Measurements from ENCODE around the gene SLC25A25. TPM values are rescaled to one million over a fixed set of nuclear protein-coding genes. Genes with fewer than 3 reads are reported as not detected.
"Not testable (repeated sequence)": the region's sequence is repeated elsewhere in the genome, so short reads cannot be mapped to it uniquely, and the experiment has no call there.

Gene SLC25A25
- total and polyA plus RNA-seq, 2 of the 8 experiments (the other 6 are each of a cell fraction or from before 2014, with no cell fraction given) = 6.5 to 18.5 TPM

- FAIRE-seq; H2BK5ac ChIP-seq (ENCODE audit: low read depth, low read length); H4K8ac ChIP-seq (ENCODE audit: extremely low read depth, insufficient read depth, low read length); H4K20me1 ChIP-seq (replicated peaks in 1 of 2; ENCODE audit: control insufficient read depth in 1 of 2, insufficient read depth in 2 of 2, low read length in 2 of 2); POLR2A ChIA-PET (ENCODE audit: partially characterized antibody); H3K36me3 ChIP-seq (ENCODE audit: control insufficient read depth in 2 of 4, insufficient read depth in 4 of 4, low read length in 3 of 4); H2AFZ ChIP-seq (ENCODE audit: low read length); H3K27me3 ChIP-seq (replicated peaks in 1 of 4; ENCODE audit: control insufficient read depth in 3 of 4, extremely low read depth in 1 of 4, insufficient read depth in 3 of 4, low read length in 3 of 4); H2BK15ac ChIP-seq (ENCODE audit: low read length); H3K4me1 ChIP-seq (replicated peaks in 1 of 4; ENCODE audit: control insufficient read depth in 3 of 4, insufficient read depth in 4 of 4, low read length in 3 of 4); H3K4ac ChIP-seq (replicated peaks; ENCODE audit: insufficient read length, low read depth, low read length); H3K4me2 ChIP-seq (ENCODE audit: insufficient read depth in 1 of 2, low read depth in 2 of 2, low read length in 2 of 2); H2AK5ac ChIP-seq (ENCODE audit: low read depth, low read length); H3K9me3 ChIP-seq (ENCODE audit: insufficient read depth in 2 of 2, low read depth in 1 of 2, low read length in 1 of 2); H2BK20ac ChIP-seq (ENCODE audit: low read length); H3K9ac ChIP-seq (replicated peaks in 1 of 4; ENCODE audit: extremely low read depth in 1 of 4, low read depth in 3 of 4, low read length in 3 of 4); H3K27ac ChIP-seq (ENCODE audit: low read depth, low read length); H3K14ac ChIP-seq (ENCODE audit: insufficient read length); H2BK120ac ChIP-seq (replicated peaks; ENCODE audit: low read depth, low read length); H4K5ac ChIP-seq (ENCODE audit: insufficient read length, low read depth, low read length); H3K79me1 ChIP-seq (ENCODE audit: low read depth, low read length); H4K91ac ChIP-seq (replicated peaks; ENCODE audit: insufficient read length, low read length); H3K4me3 ChIP-seq (ENCODE audit: extremely low read depth in 1 of 4, insufficient read depth in 2 of 4, low read depth in 3 of 4, low read length in 4 of 4); H3K79me2 ChIP-seq (ENCODE audit: control insufficient read depth in 1 of 2, insufficient read depth in 2 of 2, low read length in 2 of 2); H3K56ac ChIP-seq (replicated peaks; ENCODE audit: insufficient read length, low read depth, low read length); H3K23me2 ChIP-seq (ENCODE audit: low read depth, low read length); H3K23ac ChIP-seq (ENCODE audit: insufficient read length); DNase-seq (ENCODE audit: low read depth in 1 of 2, low spot score in 2 of 2); H3K18ac ChIP-seq (ENCODE audit: extremely low read depth, low read length); H2BK12ac ChIP-seq (ENCODE audit: low read depth, low read length): not testable (repeated sequence)
- 92% methylated on average over 8 of the region's 8 CpGs; no CpG with 5 or more reads in 1 of the 2 experiments for WGBS, 2 experiments (ENCODE audit: extremely low coverage in 1 of 2, insufficient coverage in 1 of 2, insufficient read length in 1 of 2, insufficient replicate concordance in 2 of 2, low coverage in 1 of 2, low lambda C conversion rate in 2 of 2, missing lambda C conversion rate in 1 of 2)
- CTCF ChIA-PET (ENCODE audit: partially characterized antibody) = interaction anchor here (0.9 to 9.9 kb wide), 4 partner anchors 11 to 189 kb away, joined by 3 to 74 read pairs (median 6); partner anchors contain the start of gene LCN2
These were observed 64.1 kb downstream of the SLC25A25 start for GRCh38 chr9:128132139-128132538.

GRCh38 chr9:128135561-128135960, 67.5 kb downstream of the SLC25A25 start:
- H3K56ac ChIP-seq (replicated peaks; ENCODE audit: insufficient read length, low read depth, low read length); H2BK120ac ChIP-seq (replicated peaks; ENCODE audit: low read depth, low read length); H3K4me1 ChIP-seq (replicated peaks in 1 of 4; ENCODE audit: control insufficient read depth in 3 of 4, insufficient read depth in 4 of 4, low read length in 3 of 4); H2BK12ac ChIP-seq (ENCODE audit: low read depth, low read length); H2BK15ac ChIP-seq (ENCODE audit: low read length); CTCF ChIA-PET (ENCODE audit: partially characterized antibody); H3K9ac ChIP-seq (replicated peaks in 1 of 4; ENCODE audit: extremely low read depth in 1 of 4, low read depth in 3 of 4, low read length in 3 of 4); H3K4me3 ChIP-seq (ENCODE audit: extremely low read depth in 1 of 4, insufficient read depth in 2 of 4, low read depth in 3 of 4, low read length in 4 of 4); H3K14ac ChIP-seq (ENCODE audit: insufficient read length); H3K23me2 ChIP-seq (ENCODE audit: low read depth, low read length); H4K8ac ChIP-seq (ENCODE audit: extremely low read depth, insufficient read depth, low read length); H4K20me1 ChIP-seq (replicated peaks in 1 of 2; ENCODE audit: control insufficient read depth in 1 of 2, insufficient read depth in 2 of 2, low read length in 2 of 2); H3K36me3 ChIP-seq (ENCODE audit: control insufficient read depth in 2 of 4, insufficient read depth in 4 of 4, low read length in 3 of 4); H3K18ac ChIP-seq (ENCODE audit: extremely low read depth, low read length); H4K91ac ChIP-seq (replicated peaks; ENCODE audit: insufficient read length, low read length); H2AFZ ChIP-seq (ENCODE audit: low read length); H4K5ac ChIP-seq (ENCODE audit: insufficient read length, low read depth, low read length); H3K4ac ChIP-seq (replicated peaks; ENCODE audit: insufficient read length, low read depth, low read length); H2BK20ac ChIP-seq (ENCODE audit: low read length); H3K79me2 ChIP-seq (ENCODE audit: control insufficient read depth in 1 of 2, insufficient read depth in 2 of 2, low read length in 2 of 2); POLR2A ChIA-PET (ENCODE audit: partially characterized antibody); H3K23ac ChIP-seq (ENCODE audit: insufficient read length); H3K4me2 ChIP-seq (ENCODE audit: insufficient read depth in 1 of 2, low read depth in 2 of 2, low read length in 2 of 2); H2AK5ac ChIP-seq (ENCODE audit: low read depth, low read length); H3K79me1 ChIP-seq (ENCODE audit: low read depth, low read length); H3K9me3 ChIP-seq (ENCODE audit: insufficient read depth in 2 of 2, low read depth in 1 of 2, low read length in 1 of 2); DNase-seq (ENCODE audit: low read depth in 1 of 2, low spot score in 2 of 2); H3K27me3 ChIP-seq (replicated peaks in 1 of 4; ENCODE audit: control insufficient read depth in 3 of 4, extremely low read depth in 1 of 4, insufficient read depth in 3 of 4, low read length in 3 of 4); H2BK5ac ChIP-seq (ENCODE audit: low read depth, low read length); H3K27ac ChIP-seq (ENCODE audit: low read depth, low read length): not testable (repeated sequence)
- 88% methylated on average over 8 of the region's 8 CpGs; no CpG with 5 or more reads in 1 of the 2 experiments for WGBS, 2 experiments (ENCODE audit: extremely low coverage in 1 of 2, insufficient coverage in 1 of 2, insufficient read length in 1 of 2, insufficient replicate concordance in 2 of 2, low coverage in 1 of 2, low lambda C conversion rate in 2 of 2, missing lambda C conversion rate in 1 of 2)
- FAIRE-seq = peak; percentile 19
